Bone marrow (tissue), 2 donors: Measurements from ENCODE around the gene ATG2A.

Experiments used
- DNase-seq, 2 donors: peaks; one replicate each; lab custom pipeline; 2025; lab: John Stamatoyannopoulos, UW

Gene ATG2A

DNA sequence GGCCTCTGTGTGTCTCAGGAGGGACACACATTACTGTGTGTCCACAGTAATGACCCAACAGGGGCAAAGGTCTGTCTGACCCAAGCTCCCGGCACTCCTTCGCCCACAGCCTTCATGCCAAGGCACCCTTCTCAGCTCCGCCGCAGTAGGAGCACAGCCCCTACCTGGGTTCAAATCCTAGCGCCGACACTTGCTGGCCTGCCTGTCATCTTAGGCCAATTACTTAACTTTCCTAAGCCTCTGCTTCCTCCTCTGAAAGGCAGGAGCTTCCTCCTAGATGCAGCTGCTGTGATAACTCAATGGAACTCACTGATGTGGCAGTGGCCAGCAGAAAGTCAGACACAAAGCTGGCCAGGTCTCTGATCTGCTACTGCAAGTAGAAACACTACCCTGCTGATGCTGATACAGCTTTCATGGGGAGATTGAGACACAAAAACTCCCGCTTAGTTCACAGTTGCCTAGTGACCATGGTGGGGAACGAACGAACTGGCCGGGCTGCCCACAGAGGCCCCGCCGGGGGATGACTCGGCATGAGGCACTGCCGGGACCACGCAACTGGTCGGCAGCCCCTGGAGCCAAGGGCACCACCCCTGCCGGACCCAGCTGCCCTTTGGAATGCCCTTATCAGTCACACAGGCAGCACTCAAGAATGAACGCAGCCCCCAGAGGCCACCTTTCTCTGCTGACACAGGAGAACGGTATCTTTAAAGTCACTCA is 46.7 kb downstream of the ATG2A start:
- DNase-seq: peak in 1 of 2 donors; percentile 55

DNA sequence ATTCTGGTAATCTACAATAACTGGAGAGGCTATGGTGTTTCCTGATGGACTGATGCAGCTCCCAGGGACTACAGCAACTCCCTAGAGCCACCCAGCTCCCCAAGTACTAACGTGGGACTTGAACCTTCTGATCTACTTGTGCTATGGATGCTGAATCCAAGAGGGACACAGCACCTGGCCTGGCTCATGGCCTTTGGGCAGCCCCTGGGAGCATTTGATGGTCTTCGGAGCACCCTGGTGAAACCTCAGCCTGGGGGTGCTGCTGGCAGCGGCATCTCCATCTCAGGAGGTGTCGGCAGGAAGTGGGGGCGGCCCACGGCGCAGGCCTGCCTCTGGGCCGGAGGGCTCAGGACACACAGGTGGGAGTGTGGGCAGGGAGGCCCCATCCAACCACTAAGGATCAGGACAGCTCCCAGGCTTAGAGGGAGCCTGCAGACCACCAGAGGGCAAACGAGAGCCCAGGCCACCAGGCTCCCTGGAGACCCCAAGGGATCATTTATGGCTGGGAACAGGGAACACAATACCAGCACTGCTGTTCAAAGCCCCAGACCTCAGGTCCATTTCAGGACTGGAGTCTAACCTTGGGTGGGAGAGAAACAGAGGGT is 47.3 kb downstream of the ATG2A start:
- DNase-seq: no peak

GRCh38 chr11:64868904-64869570 is 48.0 kb downstream of the ATG2A start:
- no peak for DNase-seq

DNA sequence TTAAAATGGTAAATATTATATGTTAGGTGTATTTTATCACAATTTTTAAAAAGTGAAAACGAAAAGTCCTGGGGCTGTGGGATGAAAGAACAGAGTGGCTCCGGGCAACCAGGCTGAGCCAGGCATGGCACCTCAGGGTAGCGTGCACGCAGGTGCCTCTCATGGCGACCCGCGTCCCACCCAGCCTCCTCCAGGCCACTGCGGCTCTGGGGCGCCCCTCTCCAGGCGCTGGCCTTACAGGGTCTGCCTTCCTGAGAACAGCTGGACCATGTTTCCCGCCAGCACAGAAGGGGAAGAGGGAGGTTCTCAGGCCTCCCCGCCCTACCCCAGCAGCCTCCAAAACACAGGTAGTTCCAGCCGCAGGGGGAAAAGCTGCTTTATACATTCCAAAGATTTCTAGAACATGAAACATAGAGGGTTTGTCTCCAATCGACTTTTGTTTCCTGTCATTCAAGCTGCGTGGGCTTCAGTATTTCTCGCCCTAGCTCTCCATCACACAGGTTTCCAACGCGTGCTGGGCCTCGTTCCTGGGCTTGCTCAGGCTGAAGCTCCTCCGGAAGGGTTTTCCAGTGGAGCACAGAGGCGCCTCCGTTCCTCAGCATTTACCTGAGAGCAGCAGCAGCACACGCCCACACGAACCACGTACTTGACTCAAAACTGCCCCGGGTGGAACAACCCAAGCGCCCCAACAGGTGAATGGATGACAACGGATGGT is 49.1 kb downstream of the ATG2A start:
- no peak for DNase-seq

- no peak for DNase-seq
These were observed 50.9 kb downstream of the ATG2A start for GRCh38 chr11:64866173-64866491.

DNA sequence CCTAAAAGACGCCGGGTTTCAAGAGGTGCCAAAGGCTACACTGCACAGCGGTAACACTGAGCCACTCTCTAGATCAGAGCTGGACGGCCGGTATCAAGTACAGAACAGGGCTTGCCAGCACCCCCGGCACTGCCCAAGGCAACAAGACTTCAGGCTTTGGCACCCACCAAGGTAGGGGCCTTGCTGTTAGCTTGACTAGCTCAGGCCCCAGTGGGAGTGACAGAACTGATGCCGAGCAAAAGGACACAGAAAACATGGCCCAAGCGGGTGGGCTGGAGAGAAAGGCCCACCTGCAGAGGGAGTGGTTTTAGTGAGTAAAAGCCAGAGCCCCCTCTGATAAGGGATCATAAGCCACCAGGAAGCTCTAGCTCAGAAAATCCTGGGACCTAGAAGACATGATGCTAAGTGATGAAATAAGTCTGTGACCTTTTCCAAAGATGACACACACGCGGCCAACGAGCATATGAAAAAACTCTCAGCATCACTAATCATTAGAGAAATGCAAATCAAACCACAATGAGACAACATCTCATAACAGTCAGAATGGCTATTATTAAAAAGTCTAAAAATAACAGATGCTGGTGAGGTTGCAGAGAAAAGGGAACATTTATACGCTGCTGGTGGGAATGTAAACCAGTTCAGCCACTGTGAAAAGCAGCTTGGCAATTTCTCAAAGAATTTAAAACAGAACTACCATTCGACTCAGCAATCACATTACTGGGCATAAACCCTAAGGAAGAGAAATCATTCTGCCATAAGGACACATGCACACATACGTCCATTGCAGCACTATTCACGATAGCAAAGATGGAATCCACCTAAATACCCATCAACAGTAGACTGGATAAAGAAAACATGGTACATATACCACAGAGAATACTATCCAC is 51.5 kb downstream of the ATG2A start:
- DNase-seq: peak; percentile 4 to 38

- no peak for DNase-seq
These were observed 52.3 kb downstream of the ATG2A start for GRCh38 chr11:64864473-64865285.

DNA sequence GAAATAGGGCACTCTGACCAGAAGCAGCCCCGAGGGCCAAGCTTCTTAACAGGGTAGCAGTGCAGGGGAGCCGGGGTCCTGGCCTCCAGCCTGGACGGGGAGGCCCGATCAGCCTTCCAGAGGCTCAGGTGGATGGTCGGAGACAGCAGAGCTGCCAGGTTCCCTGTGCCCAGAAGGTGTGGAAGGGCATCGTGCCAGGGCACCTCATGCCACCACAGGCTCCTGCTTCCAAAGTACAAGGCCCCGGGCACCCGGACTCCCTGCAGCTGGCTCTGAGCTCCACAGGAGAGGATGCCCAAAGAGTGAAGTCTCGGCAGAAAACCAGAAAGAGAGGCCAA is 52.9 kb downstream of the ATG2A start:
- DNase-seq: no peak

GRCh38 chr11:64863391-64864060 is 53.5 kb downstream of the ATG2A start:
- DNase-seq: no peak

GRCh38 chr11:64862987-64863390 is 54.0 kb downstream of the ATG2A start:
- DNase-seq: no peak

GRCh38 chr11:64861227-64861975 is 55.6 kb downstream of the ATG2A start:
- no peak for DNase-seq

DNA sequence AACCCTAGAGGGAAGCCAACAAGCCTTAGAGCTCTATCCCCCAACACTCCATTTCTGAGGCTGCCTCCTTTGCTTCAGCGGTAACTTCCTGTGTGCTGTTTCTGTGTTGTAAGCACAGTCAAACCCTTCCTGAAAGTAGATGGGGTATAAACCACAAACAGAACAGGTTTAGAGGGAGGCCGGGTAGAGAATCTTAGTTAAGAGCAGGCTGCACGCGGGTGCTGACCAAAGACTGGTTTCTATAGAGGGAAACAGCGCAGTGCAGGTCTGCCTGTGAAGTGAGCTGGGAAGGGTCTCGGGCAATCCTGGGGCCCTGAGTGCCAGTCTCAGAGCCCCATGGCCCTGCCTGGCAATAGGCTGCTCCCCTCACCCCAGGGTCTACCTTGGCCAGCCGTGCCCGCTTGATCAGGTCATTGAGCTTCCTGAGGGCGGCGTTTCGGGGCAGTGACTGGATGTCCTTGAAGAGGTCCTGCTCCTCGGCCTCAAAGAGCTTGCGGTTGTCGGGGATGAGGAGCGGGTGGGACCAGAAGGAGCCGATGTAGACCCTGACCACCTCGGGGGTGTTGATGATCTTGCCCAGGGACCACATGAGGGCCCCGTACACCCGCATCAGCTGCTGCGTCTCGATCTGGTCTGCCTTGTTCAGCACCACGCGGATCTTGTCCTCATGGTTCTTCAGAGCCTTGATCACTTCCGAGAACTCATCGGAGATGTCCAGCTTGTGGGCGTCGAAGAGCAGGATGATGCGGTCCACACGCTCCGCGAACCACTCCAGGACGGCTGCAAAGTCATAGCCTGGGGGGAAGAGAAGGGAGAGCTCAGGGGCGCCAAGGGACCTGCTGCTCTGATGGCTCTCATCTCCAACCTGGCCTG is 57.2 kb downstream of the ATG2A start:
- DNase-seq: no peak

GRCh38 chr11:64858467-64859263 is 58.3 kb downstream of the ATG2A start:
- peak in 1 of 2 donors; percentile 37 for DNase-seq

DNA sequence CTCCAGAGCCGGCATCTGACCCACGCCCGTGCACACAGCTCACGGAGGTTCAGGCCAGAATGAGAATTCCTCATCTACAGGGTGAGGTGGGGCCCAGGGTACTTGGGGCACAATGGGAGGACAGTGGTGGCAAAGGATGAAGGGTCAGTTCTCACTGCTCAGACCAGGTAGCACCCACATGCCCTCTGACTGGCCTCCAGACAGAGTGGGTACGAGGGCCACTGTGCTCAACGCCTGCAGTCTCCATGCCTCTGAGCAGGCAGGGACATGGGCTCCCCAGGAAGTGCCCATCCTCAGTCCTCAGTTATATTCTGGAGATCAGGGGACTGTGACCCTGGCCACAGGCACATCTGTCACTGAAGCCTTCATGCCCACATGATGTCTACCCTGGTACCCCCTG is 59.5 kb downstream of the ATG2A start:
- no peak for DNase-seq

GRCh38 chr11:64856382-64857227 is 60.4 kb downstream of the ATG2A start:
- peak; percentile 25 to 65 for DNase-seq

- no peak for DNase-seq
These were observed 61.3 kb downstream of the ATG2A start for GRCh38 chr11:64855596-64856304.
